ENCODE measurements around the gene NKX3-2.

DNA sequence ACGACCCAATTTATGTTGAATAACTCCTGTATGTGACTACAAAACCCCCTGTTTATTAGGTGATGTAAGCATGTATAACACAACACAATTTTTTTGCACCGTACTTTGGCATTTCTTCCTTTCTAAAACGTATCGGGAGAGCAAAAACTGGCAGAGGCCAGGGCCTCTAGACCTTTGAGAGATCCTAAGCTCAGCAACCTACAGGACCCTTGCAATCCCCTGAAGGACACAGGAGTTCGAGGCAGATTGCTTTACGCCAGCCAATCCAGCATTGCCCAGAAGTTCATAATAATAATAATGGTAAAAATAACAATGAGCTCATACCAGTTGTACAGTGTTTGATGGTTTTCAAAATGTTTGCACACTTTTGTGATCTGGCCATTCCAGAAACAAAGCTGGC is 7.7 kb downstream of the NKX3-2 start:
- TF ChIP-seq, protein P1, sequence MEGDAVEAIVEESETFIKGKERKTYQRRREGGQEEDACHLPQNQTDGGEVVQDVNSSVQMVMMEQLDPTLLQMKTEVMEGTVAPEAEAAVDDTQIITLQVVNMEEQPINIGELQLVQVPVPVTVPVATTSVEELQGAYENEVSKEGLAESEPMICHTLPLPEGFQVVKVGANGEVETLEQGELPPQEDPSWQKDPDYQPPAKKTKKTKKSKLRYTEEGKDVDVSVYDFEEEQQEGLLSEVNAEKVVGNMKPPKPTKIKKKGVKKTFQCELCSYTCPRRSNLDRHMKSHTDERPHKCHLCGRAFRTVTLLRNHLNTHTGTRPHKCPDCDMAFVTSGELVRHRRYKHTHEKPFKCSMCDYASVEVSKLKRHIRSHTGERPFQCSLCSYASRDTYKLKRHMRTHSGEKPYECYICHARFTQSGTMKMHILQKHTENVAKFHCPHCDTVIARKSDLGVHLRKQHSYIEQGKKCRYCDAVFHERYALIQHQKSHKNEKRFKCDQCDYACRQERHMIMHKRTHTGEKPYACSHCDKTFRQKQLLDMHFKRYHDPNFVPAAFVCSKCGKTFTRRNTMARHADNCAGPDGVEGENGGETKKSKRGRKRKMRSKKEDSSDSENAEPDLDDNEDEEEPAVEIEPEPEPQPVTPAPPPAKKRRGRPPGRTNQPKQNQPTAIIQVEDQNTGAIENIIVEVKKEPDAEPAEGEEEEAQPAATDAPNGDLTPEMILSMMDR (IDR thresholded peaks at IDR 0.05), result no peak
- TF ChIP-seq POLR2AphosphoS5 (IDR thresholded peaks at IDR 0.05; ENCODE audit: low read depth, low read length) (no peak), SIN3A (IDR thresholded peaks at IDR 0.05; ENCODE audit: borderline replicate concordance, insufficient read depth, low read depth, low read length) (no peak)
